ENCODE results near the gene CNTNAP1. TPM values are rescaled to one million over a fixed set of nuclear protein-coding genes. Genes with fewer than 3 reads are reported as not detected.

Gene CNTNAP1
- polyA plus RNA-seq, 1 experiment, result 53.7 TPM

DNA sequence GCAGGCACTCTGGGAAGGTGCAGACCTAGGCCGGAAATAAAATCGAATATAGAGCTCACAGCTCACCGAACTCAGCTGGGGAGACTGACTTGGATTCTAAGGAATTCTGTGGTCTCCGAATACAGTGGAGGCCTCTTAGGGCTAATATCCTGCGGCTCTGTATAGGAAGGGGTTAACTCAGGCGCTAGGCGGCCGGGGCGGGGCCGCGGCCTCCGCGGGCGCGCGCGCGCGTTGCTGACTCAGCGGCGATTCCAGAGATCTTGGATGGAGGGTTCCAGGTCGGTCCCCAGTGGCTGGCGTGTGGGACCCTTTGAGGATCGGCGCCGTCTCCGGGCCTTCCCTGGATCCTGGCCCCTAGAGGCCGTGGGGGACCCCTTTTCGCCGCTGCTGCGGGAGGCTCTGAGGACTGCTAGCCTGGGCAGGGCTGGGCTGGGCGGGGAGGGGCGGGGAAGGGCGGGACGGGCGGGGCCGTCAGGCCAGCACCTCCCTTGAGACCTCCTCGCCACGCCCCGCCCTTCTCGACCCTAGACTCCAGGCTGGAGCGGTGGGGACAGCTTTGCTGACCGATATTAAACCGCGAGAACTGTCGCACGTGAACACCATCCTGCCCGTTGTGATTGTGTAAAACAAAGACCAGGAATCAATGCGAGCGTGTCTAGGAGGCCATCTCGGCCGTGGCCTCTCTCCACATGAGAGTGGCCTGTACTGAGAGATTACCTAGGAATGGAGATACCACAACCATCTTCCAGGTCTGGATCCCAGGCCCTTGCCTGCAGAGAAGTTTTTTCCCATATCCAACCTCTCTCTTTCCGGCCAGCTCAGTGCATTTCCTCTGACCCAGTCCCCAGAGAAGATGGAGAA, 4.2 kb upstream of the CNTNAP1 start:
- TF ChIP-seq, protein P1, sequence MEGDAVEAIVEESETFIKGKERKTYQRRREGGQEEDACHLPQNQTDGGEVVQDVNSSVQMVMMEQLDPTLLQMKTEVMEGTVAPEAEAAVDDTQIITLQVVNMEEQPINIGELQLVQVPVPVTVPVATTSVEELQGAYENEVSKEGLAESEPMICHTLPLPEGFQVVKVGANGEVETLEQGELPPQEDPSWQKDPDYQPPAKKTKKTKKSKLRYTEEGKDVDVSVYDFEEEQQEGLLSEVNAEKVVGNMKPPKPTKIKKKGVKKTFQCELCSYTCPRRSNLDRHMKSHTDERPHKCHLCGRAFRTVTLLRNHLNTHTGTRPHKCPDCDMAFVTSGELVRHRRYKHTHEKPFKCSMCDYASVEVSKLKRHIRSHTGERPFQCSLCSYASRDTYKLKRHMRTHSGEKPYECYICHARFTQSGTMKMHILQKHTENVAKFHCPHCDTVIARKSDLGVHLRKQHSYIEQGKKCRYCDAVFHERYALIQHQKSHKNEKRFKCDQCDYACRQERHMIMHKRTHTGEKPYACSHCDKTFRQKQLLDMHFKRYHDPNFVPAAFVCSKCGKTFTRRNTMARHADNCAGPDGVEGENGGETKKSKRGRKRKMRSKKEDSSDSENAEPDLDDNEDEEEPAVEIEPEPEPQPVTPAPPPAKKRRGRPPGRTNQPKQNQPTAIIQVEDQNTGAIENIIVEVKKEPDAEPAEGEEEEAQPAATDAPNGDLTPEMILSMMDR (IDR thresholded peaks at IDR 0.05; ENCODE audit: low read depth, low read length), result no peak
- ChIA-PET POLR2A (interaction anchor here (0.9 to 2.5 kb wide), 3 partner anchors 11 to 100 kb away, joined by 3 to 12 read pairs (median 6); partner anchors contain the start of genes RETREG3 and TUBG1), CTCF (interaction anchor here (0.7 to 4.8 kb wide), 2 partner anchors 85 to 99 kb away, joined by 3 to 30 read pairs; partner anchors contain the start of gene PSMC3IP)
- Histone ChIP-seq H3K4me3 (ENCODE audit: low read depth, low read length) (peak overlapping the region; percentile 77), H3K27me3 (ENCODE audit: control insufficient read depth, insufficient read depth, low read length) (no peaks in the 10 kb centered on the region), H3K27ac (ENCODE audit: low read depth, low read length) (peak overlapping the region; percentile 84), H3K9me3 (ENCODE audit: control insufficient read depth, insufficient read depth, low read length) (no peaks in the 10 kb centered on the region; the same call in 1 of the 2 replicates)
- DNase-seq (ENCODE audit: low read depth, low spot score), result no peak

DNA sequence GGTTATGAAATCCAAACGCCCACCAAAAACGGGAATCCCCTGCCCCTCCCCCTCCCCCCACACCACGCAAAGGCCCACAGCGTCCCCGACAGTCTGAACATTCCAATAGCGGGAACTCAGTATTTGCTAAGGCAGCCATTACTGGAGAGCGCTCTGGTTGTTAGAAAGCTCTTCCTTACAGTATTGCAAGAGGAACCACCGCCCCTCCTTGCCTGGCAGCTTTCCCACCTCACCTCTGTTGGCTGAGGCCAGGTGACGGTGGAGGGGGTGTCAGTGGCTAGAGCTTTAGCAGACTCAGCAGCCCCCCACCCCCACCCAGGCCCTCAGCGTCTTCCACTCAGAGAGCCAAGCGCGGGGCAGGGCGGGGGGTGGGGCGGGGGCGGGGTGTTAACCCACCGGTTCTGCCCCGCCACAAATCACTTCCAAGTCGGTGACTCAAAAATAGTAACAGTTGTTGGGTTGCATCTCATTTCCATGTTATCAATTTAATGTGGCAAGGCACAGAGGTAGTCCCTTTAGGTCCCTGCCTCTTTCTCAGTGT, 3.3 kb upstream of the CNTNAP1 start:
- POLR2A ChIA-PET, result interaction anchor here (1.0 to 2.5 kb wide), 3 partner anchors 69 to 101 kb away, joined by 3 to 6 read pairs (median 6); partner anchors contain the start of genes PSMC3IP, RETREG3 and TUBG1
- no peak for DNase-seq (ENCODE audit: low read depth, low spot score)
- H3K9me3 ChIP-seq (ENCODE audit: control insufficient read depth, insufficient read depth, low read length), result no peaks in the 10 kb centered on the region; the same call in 1 of the 2 replicates
- peak overlapping the region; percentile 81 for H3K27ac ChIP-seq (ENCODE audit: low read depth, low read length)
- CTCF ChIA-PET, result interaction anchor here (0.6 to 4.8 kb wide), 2 partner anchors 100 to 481 kb away, joined by 3 to 30 read pairs; partner anchors contain the start of gene PSMC3IP
- H3K27me3 ChIP-seq (ENCODE audit: control insufficient read depth, insufficient read depth, low read length), result no peaks in the 10 kb centered on the region
- H3K4me3 ChIP-seq (ENCODE audit: low read depth, low read length), result peak overlapping the region; percentile 20; the same call in 1 of the 2 replicates
- TF ChIP-seq, protein P1 (IDR thresholded peaks at IDR 0.05; ENCODE audit: low read depth, low read length), result no peak

DNA sequence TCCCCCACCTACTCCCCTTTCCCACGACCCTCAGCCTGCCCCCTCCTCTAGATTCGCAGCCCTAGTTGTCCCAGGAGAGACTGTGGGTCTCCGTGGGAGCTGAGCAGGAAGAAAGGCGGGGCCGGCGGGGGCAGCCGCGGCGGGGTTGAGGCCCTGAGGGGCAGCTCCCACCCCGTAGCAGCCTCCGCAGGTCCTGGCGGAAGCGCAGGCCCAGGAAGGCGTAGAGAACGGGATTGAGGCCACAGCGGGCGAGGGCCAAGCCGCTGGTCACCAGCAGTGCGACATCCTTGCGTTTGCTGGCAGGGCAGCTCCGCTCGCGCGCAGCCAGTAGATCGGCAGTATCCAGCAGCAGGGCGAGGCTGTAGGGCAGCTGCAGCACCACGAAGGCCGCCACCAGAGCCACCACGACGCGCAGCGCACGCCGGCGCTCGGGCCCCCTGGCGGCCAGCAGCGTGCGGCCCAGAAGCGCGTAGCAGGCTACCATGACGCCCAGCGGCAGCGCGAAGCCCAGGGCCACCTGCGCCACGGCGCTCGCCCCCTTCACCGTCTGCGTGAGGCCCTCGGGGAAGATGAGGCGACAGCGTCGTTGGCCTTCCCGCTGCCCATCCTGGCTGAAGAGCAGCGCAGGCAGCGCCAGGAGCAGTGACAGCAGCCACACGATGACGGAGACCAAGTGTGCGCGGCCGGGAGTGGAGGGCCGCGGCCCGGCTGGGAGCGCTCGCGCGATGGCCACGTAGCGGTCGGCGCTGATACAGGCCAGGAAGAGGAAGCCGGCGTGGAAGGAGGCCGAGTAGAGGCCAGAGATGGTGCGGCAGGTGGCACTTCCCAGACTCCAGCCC, 2.6 kb upstream of the CNTNAP1 start:
- no peaks in the 10 kb centered on the region; the same call in 1 of the 2 replicates for H3K9me3 ChIP-seq (ENCODE audit: control insufficient read depth, insufficient read depth, low read length)
- DNase-seq (ENCODE audit: low read depth, low spot score), result no peak
- ChIA-PET POLR2A (interaction anchor here (1.0 to 2.5 kb wide), 3 partner anchors 70 to 102 kb away, joined by 3 to 6 read pairs (median 6); partner anchors contain the start of genes PSMC3IP, RETREG3 and TUBG1), CTCF (interaction anchor here (0.6 to 4.8 kb wide), 5 partner anchors 19 to 481 kb away, joined by 3 to 30 read pairs (median 3); partner anchors contain the start of gene PSMC3IP)
- no peaks in the 10 kb centered on the region for H3K27me3 ChIP-seq (ENCODE audit: control insufficient read depth, insufficient read depth, low read length)
- peak overlapping the region; percentile 81 for H3K27ac ChIP-seq (ENCODE audit: low read depth, low read length)
- H3K4me3 ChIP-seq (ENCODE audit: low read depth, low read length), result peak overlapping the region; percentile 47
- TF ChIP-seq, protein P1 (IDR thresholded peaks at IDR 0.05; ENCODE audit: low read depth, low read length), result peak; percentile 72

DNA sequence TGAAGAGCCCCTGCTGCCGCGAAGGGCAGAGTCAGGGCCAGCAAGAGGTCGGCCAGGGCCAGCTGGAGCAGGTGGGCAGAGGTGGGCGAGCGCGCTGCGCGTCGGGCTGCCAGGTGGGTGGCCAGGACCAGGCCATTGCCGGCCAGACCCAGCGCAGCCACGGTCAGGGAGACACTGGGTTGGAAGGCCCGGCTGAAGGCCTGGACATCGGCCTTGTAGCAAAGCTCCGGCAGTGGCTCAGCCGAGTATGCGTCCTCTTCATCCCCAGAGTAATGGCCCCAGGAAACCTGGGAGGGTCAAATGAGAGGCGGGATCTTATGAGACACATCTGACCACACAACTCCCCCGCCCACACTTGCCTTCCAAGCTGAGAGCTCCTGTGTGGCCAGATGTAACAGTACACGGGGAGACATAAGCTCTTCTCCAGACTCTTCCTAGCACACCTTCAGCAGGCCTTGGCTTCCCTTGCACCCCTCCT, 2.0 kb upstream of the CNTNAP1 start:
- peak overlapping the region; percentile 39 for H3K27ac ChIP-seq (ENCODE audit: low read depth, low read length)
- peak overlapping the region; percentile 47 for H3K4me3 ChIP-seq (ENCODE audit: low read depth, low read length)
- TF ChIP-seq, protein P1 (IDR thresholded peaks at IDR 0.05; ENCODE audit: low read depth, low read length), result no peak
- DNase-seq (ENCODE audit: low read depth, low spot score), result no peak
- H3K27me3 ChIP-seq (ENCODE audit: control insufficient read depth, insufficient read depth, low read length), result no peaks in the 10 kb centered on the region
- ChIA-PET POLR2A (interaction anchor here (1.0 to 2.5 kb wide), 2 partner anchors 71 to 72 kb away, joined by 3 to 6 read pairs; partner anchors contain the start of genes RETREG3 and TUBG1), CTCF (interaction anchor here (1.3 to 1.7 kb wide), 2 partner anchors 20 to 102 kb away, joined by 3 to 19 read pairs; partner anchors contain the start of gene PSMC3IP)
- no peaks in the 10 kb centered on the region; the same call in 1 of the 2 replicates for H3K9me3 ChIP-seq (ENCODE audit: control insufficient read depth, insufficient read depth, low read length)

Measured in AG04450 (cell line).